HepG2 (cell line): Measurements from ENCODE around the gene ZNF524. TPM values are rescaled to one million over a fixed set of nuclear protein-coding genes. Genes with fewer than 3 reads are reported as not detected.

ENCODE experiments used
- ARNT2 ChIP-seq: sonication (generic); formaldehyde crosslinking; IDR thresholded peaks from 2 replicates; pipeline ENCODE4 v1.8.0; 2022; ENCODE audit warnings: mild to moderate bottlenecking, low read depth, missing genetic modification reagents, moderate library complexity
- ARNTL ChIP-seq: sonication (generic); formaldehyde crosslinking; IDR thresholded peaks from 2 replicates; pipeline ENCODE4 v1.4.0; 2020; ENCODE audit warnings: mild to moderate bottlenecking, missing genetic modification reagents
- ATRX ChIP-seq: sonication (generic); formaldehyde crosslinking; IDR thresholded peaks from 2 replicates; pipeline ENCODE4 v1.4.0; 2020; ENCODE audit warnings: missing genetic modification reagents, borderline replicate concordance
- BRD4 ChIP-seq: sonication (generic); formaldehyde crosslinking; IDR thresholded peaks from 2 replicates; pipeline ENCODE4 v1.4.0; 2020; ENCODE audit warnings: missing genetic modification reagents
- DR1 ChIP-seq: sonication (generic); formaldehyde crosslinking; IDR thresholded peaks from 2 replicates; pipeline ENCODE4 v1.8.0; 2021; ENCODE audit warnings: mild to moderate bottlenecking, missing genetic modification reagents, inconsistent platforms
- FOXJ3 ChIP-seq: sonication (generic); formaldehyde crosslinking; IDR thresholded peaks from 2 replicates; pipeline ENCODE4 v1.4.0; 2020; ENCODE audit warnings: missing genetic modification reagents, mild to moderate bottlenecking, borderline replicate concordance
- HMG20A ChIP-seq: IDR thresholded peaks from 2 replicates; pipeline ENCODE4 v1.6.1; 2016; ENCODE audit warnings: borderline replicate concordance
- MAFG ChIP-seq: sonication (generic); formaldehyde crosslinking; IDR thresholded peaks from 2 replicates; pipeline ENCODE4 v1.5.1; 2020; ENCODE audit warnings: mild to moderate bottlenecking, missing genetic modification reagents
- MIER3 ChIP-seq: IDR thresholded peaks from 2 replicates; pipeline ENCODE4 v1.6.1; 2016; ENCODE audit warnings: missing compliant biosample characterization, borderline replicate concordance
- NCOR1 ChIP-seq: fragments of 200-600 bp; sonication (generic); IDR thresholded peaks from 2 replicates; pipeline ENCODE4 v1.7.0; 2017; ENCODE audit warnings: antibody characterized with exemption, low read length, borderline replicate concordance
- RBFOX2 ChIP-seq: fragments of 200-400 bp; formaldehyde crosslinking; IDR thresholded peaks from 2 replicates; pipeline ENCODE4 v1.6.1; 2017; ENCODE audit warnings: low read depth, mild to moderate bottlenecking, low read length
- SALL1 ChIP-seq: sonication (generic); formaldehyde crosslinking; IDR thresholded peaks from 2 replicates; pipeline ENCODE4 v1.8.0; 2022; ENCODE audit warnings: mild to moderate bottlenecking, missing genetic modification reagents
- SIX1 ChIP-seq: sonication (generic); formaldehyde crosslinking; IDR thresholded peaks from 2 replicates; pipeline ENCODE4 v1.4.0; 2020; ENCODE audit warnings: missing genetic modification reagents, borderline replicate concordance
- TIGD3 ChIP-seq: sonication (generic); formaldehyde crosslinking; IDR thresholded peaks from 2 replicates; pipeline ENCODE4 v1.5.1; 2020; ENCODE audit warnings: mild to moderate bottlenecking, missing genetic modification reagents, borderline replicate concordance
- ZFY ChIP-seq: sonication (generic); formaldehyde crosslinking; IDR thresholded peaks from 2 replicates; pipeline ENCODE4 v1.4.0; 2020; ENCODE audit warnings: missing genetic modification reagents
- ZKSCAN5 ChIP-seq: sonication (generic); formaldehyde crosslinking; IDR thresholded peaks from 2 replicates; pipeline ENCODE4 v1.5.1; 2020; ENCODE audit warnings: mild to moderate bottlenecking, missing genetic modification reagents
- ZNF367 ChIP-seq: sonication (generic); formaldehyde crosslinking; IDR thresholded peaks from 2 replicates; pipeline ENCODE4 v1.4.0; 2020; ENCODE audit warnings: missing genetic modification reagents, borderline replicate concordance
- ZNF430 ChIP-seq: sonication (generic); formaldehyde crosslinking; IDR thresholded peaks from 2 replicates; pipeline ENCODE4 v1.9.0; 2021; ENCODE audit warnings: mild to moderate bottlenecking, missing genetic modification reagents
- ZNF746 ChIP-seq: sonication (generic); formaldehyde crosslinking; IDR thresholded peaks from 2 replicates; pipeline ENCODE4 v1.8.0; 2022; ENCODE audit warnings: mild to moderate bottlenecking, missing genetic modification reagents
- polyA plus RNA-seq, 8 experiments: library from polyadenylated mRNA; depleted of rRNA in 3 of 8; stranded (reverse) in 7 of 8; unstranded in 1 of 8; fragments of >200 nt; fragmentation: Illumina TruSeq in 4 of 8; extraction: Trizol in 4 of 8; gene quantifications; 2 replicates each; pipeline versions ENCODE4 v1.2.1 to v1.2.3, GENCODE V29; 2011 to 2016; ENCODE audit warnings: low read depth in 4 of 8, missing spikeins in 1 of 8, mixed read lengths in 1 of 8; ENCODE audit not compliant: insufficient read depth in 1 of 8
- total RNA-seq, 5 experiments: library from RNA; depleted of rRNA; stranded (reverse); fragments of >200 nt; fragmentation: Illumina TruSeq; extraction: Trizol; gene quantifications; 2 replicates each; pipeline ENCODE4 v1.2.3, GENCODE V29; 2016; ENCODE audit warnings: low read depth in 1 of 5
- TF ChIP-seq, protein P1 (sequence below): sonication (generic); formaldehyde crosslinking; IDR thresholded peaks from 2 replicates; pipeline ENCODE4 v1.5.0; 2020; ENCODE audit warnings: mild to moderate bottlenecking, missing genetic modification reagents, moderate library complexity
- TF ChIP-seq, protein P2 (sequence below): sonication (generic); formaldehyde crosslinking; IDR thresholded peaks from 2 replicates; pipeline ENCODE4 v1.4.0; 2020; ENCODE audit warnings: missing genetic modification reagents, borderline replicate concordance
- TF ChIP-seq, protein P3 (sequence below): sonication (generic); formaldehyde crosslinking; IDR thresholded peaks from 2 replicates; pipeline ENCODE4 v1.4.0; 2020; ENCODE audit warnings: missing genetic modification reagents

Gene ZNF524
- total and polyA plus RNA-seq, 2 of the 13 experiments (the other 11 are each of a cell fraction or from before 2014, with no cell fraction given): 3.2 to 4.6 TPM

GRCh38 chr19:55598719-55599467 is 1.2 kb upstream of the ZNF524 start (continued):
- TF ChIP-seq TIGD3 (CRISPR knock-in tag) (no peak), FOXJ3 (CRISPR knock-in tag) (no peak), ZNF367 (CRISPR knock-in tag) (no peak), ARNT2 (CRISPR knock-in tag) (0 out of 2 replicates have a peak, but pooled peaks have one; percentile 30), HMG20A (CRISPR knock-in tag) (no peak), ARNTL (CRISPR knock-in tag) (0 out of 2 replicates have a peak, but pooled peaks have one; percentile 23), ATRX (CRISPR knock-in tag) (no peak), DR1 (no peak; the same call in 1 of the 2 replicates), NCOR1 (no peak), ZFY (CRISPR knock-in tag) (peak; percentile 80), MIER3 (CRISPR knock-in tag) (no peak), SALL1 (CRISPR knock-in tag) (peak; percentile 15; the same call in 1 of the 2 replicates), ZNF746 (CRISPR knock-in tag) (no peak), ZKSCAN5 (CRISPR knock-in tag) (no peak), ZNF430 (CRISPR knock-in tag) (no peak), MAFG (CRISPR knock-in tag) (no peak), SIX1 (CRISPR knock-in tag) (no peak), BRD4 (CRISPR knock-in tag) (no peak), RBFOX2 (peak; percentile 91)
- TF ChIP-seq, protein P1, sequence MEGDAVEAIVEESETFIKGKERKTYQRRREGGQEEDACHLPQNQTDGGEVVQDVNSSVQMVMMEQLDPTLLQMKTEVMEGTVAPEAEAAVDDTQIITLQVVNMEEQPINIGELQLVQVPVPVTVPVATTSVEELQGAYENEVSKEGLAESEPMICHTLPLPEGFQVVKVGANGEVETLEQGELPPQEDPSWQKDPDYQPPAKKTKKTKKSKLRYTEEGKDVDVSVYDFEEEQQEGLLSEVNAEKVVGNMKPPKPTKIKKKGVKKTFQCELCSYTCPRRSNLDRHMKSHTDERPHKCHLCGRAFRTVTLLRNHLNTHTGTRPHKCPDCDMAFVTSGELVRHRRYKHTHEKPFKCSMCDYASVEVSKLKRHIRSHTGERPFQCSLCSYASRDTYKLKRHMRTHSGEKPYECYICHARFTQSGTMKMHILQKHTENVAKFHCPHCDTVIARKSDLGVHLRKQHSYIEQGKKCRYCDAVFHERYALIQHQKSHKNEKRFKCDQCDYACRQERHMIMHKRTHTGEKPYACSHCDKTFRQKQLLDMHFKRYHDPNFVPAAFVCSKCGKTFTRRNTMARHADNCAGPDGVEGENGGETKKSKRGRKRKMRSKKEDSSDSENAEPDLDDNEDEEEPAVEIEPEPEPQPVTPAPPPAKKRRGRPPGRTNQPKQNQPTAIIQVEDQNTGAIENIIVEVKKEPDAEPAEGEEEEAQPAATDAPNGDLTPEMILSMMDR: 0 out of 2 replicates have a peak, but pooled peaks have one; percentile 13
- TF ChIP-seq, protein P2, sequence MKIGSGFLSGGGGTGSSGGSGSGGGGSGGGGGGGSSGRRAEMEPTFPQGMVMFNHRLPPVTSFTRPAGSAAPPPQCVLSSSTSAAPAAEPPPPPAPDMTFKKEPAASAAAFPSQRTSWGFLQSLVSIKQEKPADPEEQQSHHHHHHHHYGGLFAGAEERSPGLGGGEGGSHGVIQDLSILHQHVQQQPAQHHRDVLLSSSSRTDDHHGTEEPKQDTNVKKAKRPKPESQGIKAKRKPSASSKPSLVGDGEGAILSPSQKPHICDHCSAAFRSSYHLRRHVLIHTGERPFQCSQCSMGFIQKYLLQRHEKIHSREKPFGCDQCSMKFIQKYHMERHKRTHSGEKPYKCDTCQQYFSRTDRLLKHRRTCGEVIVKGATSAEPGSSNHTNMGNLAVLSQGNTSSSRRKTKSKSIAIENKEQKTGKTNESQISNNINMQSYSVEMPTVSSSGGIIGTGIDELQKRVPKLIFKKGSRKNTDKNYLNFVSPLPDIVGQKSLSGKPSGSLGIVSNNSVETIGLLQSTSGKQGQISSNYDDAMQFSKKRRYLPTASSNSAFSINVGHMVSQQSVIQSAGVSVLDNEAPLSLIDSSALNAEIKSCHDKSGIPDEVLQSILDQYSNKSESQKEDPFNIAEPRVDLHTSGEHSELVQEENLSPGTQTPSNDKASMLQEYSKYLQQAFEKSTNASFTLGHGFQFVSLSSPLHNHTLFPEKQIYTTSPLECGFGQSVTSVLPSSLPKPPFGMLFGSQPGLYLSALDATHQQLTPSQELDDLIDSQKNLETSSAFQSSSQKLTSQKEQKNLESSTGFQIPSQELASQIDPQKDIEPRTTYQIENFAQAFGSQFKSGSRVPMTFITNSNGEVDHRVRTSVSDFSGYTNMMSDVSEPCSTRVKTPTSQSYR (CRISPR knock-in tag): peak; percentile 63; the same call in 1 of the 2 replicates
- TF ChIP-seq, protein P3, sequence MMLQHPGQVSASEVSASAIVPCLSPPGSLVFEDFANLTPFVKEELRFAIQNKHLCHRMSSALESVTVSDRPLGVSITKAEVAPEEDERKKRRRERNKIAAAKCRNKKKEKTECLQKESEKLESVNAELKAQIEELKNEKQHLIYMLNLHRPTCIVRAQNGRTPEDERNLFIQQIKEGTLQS (CRISPR knock-in tag): no peak
